Hypothalamus (tissue), 51 donors: ENCODE data around the gene APRT.
A peak's percentile ranks its signal among the peaks of the same experiment; 100 is the strongest.

Experiments used
- DNase-seq, 51 donors: peaks; one replicate each; lab custom pipeline; 2025; lab: John Stamatoyannopoulos, UW

APRT gene

DNA sequence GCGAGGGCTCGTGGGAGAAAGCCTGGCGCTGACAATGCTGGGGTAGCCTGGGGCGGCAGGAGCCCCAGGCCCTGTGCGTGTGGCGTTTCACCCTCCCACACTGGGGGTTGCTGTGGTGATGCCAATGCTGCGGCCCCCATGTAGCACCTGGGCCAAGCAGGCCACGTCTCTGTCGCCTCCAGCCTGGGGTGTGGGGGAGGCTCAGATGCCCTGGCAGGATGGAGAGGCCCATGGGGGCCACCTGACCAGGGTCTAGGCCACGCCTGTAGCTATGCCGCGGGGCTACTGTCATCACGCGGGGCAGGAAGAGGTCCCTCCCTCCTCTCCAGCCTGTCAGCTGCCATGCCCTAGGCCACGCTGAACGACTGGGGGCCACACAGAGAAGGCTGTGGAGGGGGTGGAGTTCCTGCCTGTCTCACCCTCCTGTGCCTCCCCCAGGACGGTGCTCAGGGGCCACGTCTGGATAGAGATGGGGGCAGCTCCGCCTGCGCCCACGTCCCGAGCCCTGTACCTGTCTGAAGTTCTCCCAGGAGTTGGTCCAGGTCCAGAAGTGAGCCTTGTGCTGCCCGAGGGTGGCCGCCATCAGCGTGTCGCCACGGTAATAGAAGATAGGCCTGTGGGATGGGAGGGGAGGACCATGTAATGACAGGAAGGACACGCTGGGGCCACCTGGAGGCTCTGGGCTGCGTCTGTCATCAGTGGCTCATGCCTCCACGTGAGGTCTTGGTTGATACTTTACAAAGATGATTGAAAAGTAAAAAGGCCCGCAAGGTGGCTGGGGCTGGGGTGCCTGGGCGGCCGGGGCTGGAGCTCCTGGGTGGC, 12.7 kb upstream of the APRT start:
- DNase-seq = no peak

- DNase-seq = peak in 3 of 51 donors; percentile 8 to 35 (median 19)
These were observed 11.9 kb upstream of the APRT start for GRCh38 chr16:88823646-88824045.

- DNase-seq = no peak
These were observed 10.7 kb upstream of the APRT start for GRCh38 chr16:88822281-88823040.

DNA sequence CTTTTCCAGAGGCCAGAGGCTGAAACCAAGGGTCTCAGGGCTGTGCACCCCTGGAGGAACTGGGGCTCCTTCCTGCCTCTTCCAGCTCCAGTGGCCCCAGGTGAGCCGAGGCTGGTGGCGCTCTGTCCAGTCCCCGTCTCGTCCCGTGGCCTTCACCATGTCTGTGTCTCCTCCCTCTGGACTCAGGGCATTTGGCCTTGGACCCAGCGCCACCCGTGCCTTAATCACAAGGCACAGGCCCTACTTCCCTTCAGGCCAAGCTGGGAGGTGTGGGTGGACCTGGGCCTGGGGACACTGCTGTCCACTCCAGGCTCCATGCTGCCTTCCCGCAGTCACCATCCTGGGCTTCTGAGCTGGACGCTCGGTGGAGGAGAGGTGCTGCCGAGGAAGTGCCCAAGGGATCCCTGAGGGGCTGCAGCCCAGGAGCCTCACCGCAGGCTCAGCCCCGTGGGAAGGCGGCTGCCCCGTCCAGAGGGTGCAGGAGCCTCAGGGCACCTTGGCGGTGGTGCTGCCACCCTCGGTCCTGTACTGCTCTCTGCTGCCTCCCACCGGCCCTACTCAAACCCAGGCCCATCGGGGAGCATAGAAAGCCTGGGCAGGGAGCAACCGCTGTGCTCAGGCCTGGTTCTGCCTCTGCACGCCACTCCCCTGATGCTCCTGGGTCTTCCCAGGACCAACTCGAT, 9.6 kb upstream of the APRT start:
- no peak for DNase-seq

DNA sequence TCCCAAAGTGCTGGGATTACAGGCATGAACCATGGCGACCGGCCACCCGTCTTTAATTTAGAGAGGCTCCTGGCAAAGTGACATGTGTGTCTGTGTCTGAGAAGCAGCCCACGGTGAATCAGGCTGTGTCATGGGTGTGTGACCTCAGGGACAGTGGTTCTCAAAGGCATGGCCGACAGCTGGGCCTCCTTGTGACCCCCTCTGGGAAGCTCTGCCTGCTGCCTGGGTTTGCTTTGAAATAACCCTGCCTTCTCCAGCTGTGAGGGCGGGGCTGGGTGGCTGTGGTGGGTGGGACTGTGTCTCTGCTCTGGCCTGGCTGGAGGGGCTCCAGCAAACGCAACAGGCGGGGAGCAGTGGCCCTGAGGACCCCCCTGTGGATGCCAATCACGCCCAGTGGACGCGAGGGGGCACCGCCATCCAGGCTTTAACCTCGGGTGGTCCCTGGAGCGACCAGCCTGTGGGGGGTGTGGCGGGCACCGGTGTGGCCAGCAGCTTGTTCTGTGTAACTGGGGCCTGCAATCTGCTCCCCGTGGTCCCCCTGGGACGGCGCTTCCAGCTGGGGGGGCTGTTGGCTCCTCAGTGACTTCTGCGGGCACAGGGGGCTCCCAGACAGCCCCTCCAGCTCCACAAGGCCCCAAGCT, 8.8 kb upstream of the APRT start:
- no peak for DNase-seq

GRCh38 chr16:88819126-88819525, 7.4 kb upstream of the APRT start:
- DNase-seq = no peak

GRCh38 chr16:88818575-88818874, 6.8 kb upstream of the APRT start:
- no peak for DNase-seq

DNA sequence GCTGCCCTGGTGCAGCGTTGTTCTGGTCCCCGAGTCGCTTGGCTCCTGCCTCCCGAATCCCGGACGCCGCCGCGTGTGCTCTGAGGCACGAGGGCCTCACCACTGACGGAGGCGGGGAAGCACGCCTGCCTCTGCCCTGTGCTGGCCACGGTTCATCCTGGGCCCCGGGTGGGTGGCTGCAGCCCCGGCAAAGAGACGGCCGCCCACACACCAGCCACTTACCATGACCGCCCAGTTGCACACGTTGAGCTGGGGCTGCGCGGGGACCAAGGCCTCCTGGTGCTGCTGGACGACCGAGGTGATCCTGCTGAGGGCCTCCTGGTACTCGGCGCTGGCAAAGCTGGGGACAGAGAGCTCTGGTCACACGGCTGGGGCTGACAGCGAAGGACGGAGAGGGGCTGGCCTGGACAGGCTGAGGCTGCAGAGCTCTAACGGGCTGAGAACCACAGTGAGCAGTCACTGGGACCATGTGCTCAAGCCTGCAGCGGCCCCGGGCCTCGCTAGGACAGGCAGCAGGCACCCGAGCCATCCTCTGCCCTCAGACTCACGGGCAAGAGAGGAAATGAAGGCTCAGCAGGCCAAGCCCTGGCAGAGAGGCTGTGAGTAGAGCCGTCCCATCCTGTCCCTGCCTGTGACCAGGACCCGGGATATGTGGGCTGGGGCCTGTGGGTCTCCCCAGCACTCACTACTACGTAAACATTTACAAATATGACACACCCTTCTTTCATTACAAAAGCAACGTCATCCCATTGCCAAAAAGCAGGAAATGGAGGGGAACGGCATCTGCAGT, 6.3 kb upstream of the APRT start:
- DNase-seq = no peak

DNA sequence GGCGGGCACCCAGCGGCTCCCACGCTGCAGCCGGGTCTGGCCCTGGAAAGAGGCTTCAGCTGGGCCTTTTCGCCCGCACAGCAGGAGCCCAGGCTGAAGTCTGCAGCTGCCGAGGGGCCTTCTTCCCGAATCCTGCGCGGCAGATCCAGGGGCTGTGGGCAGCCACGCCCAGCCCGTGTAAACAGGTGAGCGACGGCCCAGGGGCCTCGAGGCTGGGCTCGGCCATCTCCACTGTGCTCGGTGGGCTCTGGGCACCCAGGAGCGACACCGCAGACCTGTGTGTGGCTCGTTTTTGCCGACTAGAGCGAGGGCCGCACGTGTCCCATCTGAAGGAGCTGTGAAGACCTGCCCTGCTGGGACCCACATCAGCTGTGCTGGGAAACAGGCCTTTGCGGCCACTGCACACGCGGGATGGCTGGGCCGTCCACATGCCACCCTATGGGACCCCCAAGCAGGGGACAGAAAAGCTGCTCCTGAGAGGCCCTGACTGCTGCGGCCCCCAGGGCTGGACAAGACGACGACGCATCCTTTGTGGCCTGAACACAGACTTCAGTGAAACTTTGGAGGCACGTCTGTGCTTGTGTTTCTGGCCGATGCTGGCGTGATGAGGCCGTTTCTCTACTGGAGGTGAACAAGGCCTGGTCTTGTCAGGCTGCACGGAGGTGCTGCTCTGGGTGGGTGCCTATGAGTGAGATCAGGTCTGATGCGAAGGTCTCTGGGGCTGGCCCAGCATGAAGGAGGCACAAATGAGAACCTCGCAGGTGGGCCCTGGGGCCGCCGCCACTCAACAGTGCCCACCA, 5.2 kb upstream of the APRT start:
- no peak for DNase-seq

DNA sequence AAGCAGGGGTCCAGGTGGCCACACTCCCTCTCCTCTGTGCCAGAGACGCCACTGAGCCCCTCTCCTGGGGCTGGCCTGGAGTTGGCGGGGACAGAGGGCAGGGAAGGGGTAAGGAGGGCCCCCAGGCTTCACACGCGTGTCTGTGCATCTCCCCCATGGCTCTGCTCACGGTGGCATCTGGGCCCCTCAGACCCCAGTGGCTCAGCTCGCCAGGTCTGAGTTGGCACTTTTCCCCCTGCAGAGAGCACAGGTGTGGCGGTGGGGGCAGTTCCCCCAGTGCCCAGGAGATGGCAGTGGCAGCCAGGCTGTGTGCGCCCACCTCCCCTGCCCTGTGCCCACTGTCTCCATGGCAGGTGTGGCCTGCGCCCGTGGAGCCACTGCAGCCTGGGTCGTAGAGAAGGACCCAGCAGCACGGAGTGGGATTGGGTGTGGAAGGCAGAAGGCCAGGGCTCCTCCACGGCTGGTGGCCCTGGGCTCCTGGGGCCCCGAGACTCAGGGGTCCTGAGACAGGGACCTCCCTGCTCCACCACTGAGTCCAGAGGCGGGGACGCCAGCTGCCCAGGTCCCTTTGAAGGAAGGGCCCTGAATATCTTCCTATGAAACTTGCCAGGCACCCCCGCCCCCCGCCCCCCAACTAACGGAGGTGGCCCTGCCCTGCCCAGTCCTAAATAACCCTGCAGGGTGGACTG, 4.3 kb upstream of the APRT start:
- peak in 6 of 51 donors; percentile 14 to 25 (median 16) for DNase-seq

DNA sequence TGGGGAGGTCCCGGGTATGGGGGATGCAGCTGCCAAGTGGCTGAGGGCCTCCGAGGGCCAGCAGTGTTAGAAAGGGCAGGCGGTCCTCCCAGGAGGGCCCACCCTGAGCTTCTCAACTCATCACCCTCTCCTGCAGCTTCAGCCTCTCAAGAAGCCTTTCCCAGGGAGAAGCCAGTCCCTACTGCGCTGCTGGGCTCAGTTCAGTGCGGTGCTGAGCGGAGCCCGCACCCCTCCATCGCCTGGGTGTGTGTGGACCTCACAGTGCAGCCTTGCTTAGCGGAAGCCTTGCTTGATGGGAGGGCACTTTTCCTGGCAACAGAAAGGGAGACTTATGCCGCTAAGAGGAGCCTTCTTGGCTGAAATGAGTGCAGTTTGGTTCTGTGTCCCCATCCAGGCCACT, 3.5 kb upstream of the APRT start:
- DNase-seq = no peak

- no peak for DNase-seq
These were observed 2.4 kb upstream of the APRT start for GRCh38 chr16:88814144-88814502.

GRCh38 chr16:88813269-88814143, 1.8 kb upstream of the APRT start:
- no peak for DNase-seq

DNA sequence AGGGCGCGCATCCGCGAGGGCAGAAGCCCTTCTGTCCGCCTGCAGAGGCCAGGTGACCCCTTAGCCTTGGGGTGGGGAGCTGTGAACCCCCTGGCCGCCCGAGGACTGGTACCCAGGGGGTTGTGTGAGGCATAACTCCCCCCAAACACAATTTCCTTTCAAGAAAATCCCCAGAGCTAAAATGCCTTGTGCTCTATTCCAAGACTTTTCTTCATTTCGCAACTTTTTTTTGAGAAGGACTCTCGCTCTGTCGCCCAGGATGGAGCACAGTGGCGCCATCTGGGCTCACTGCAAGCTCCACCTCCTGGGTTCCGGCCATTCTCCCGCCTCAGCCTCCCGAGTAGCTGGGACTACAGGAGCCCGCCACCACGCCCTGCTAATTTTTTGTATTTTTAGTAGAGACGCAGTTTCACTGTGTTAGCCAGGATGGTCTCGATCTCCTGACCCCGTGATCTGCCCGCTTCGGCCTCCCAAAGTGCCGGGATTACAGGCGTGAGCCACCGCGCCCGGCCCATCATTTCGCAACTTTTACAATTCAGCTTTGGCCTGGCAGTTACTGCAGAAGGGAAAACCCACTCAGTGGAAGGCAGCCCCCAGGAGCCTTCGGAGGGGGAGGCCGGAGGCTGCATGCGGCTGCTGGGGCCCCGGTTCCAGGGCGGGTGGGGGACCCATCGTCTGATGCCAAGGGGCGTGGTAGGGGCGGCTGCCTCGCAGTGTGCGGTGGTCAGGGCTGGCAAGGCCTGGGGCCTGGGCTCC, 963 bp upstream of the APRT start:
- peak in 3 of 51 donors; percentile 9 to 30 (median 10) for DNase-seq

GRCh38 chr16:88810912-88811768, 588 bp downstream of the APRT start:
- peak; percentile 52 to 93 (median 81) for DNase-seq
